Right lobe of liver (tissue), 4 donors: Measurements from ENCODE around the gene DEUP1.

Experiments used
- CTCF ChIP-seq, 4 donors: fragments of 200-600 bp in 3 of 4; fragments of 450-650 bp in 1 of 4; IDR thresholded peaks; one replicate each; pipeline versions ENCODE4 v1.5.1 to v1.8.0; 2016 to 2022; ENCODE audit warnings: antibody characterized with exemption in 4 of 4, mild to moderate bottlenecking in 2 of 4
- POLR2A ChIP-seq: fragments of 450-650 bp; IDR thresholded peaks from one replicate; pipeline ENCODE4 v1.6.1; 2017; ENCODE audit warnings: antibody characterized with exemption, mild to moderate bottlenecking
- donor health status: DM: no; HTN: no; CAD: no.
- donor health status: DM: no; HTN: no; CAD: no.
- donor health status: DM: no; HTN: yes; CAD: no.

- TF ChIP-seq CTCF (IDR thresholded peaks at IDR 0.05): no peak
- TF ChIP-seq POLR2A: no peak
Measured at GRCh38 chr11:93478841-93479240, 148.3 kb downstream of the DEUP1 start.
